GM23338 (cell line): ENCODE measurements around the gene SLCO4A1. TPM values are rescaled to one million over a fixed set of nuclear protein-coding genes. Genes with fewer than 3 reads are reported as not detected.

ENCODE experiments used
- ATAC-seq: fragments of 200-7000 bp; cut with Tn5 transposase; 3 replicates; pipeline ENCODE4 v1.9.1; 2020
- DNase-seq: peaks from one replicate; pipeline ENCODE4 v3.0.0-alpha.2; 2015; ENCODE audit warnings: low spot score
- H2AFZ ChIP-seq: fragments of 200-600 bp; sonication (generic); 2 replicates; pipeline ENCODE4 v1.8.0; 2016; ENCODE audit warnings: antibody characterized with exemption, mild to moderate bottlenecking, moderate library complexity
- H3F3A ChIP-seq: fragments of 200-600 bp; sonication (generic); replicated peaks from 2 replicates; pipeline ENCODE4 v1.8.0; 2017; ENCODE audit warnings: antibody characterized with exemption, mixed run types, low read depth
- H3K27ac ChIP-seq: fragments of 200-600 bp; sonication (generic); 2 replicates; pipeline ENCODE4 v1.6.1; 2016; ENCODE audit warnings: low read depth
- H3K27me3 ChIP-seq: fragments of 200-600 bp; sonication (generic); 2 replicates; pipeline ENCODE4 v1.8.0; 2016; ENCODE audit warnings: mild to moderate bottlenecking, mixed run types, moderate library complexity; ENCODE audit not compliant: insufficient read depth
- H3K36me3 ChIP-seq: fragments of 200-600 bp; sonication (generic); 2 replicates; pipeline ENCODE4 v1.8.0; 2016; ENCODE audit warnings: mild to moderate bottlenecking; ENCODE audit not compliant: insufficient read depth
- H3K4me1 ChIP-seq: fragments of 200-600 bp; sonication (generic); 2 replicates; pipeline ENCODE4 v1.8.0; 2016; ENCODE audit warnings: mild to moderate bottlenecking, moderate library complexity; ENCODE audit not compliant: insufficient read depth
- H3K4me2 ChIP-seq: fragments of 200-600 bp; sonication (generic); 2 replicates; pipeline ENCODE4 v1.7.1; 2017; ENCODE audit warnings: mixed run types
- H3K4me3 ChIP-seq: fragments of 200-600 bp; sonication (generic); 2 replicates; pipeline ENCODE4 v1.6.1; 2016; ENCODE audit warnings: mixed run types
- H3K79me2 ChIP-seq: fragments of 200-600 bp; sonication (generic); replicated peaks from 2 replicates; pipeline ENCODE4 v1.8.0; 2017; ENCODE audit warnings: mild to moderate bottlenecking; ENCODE audit not compliant: insufficient read depth
- H3K9me2 ChIP-seq: fragments of 200-600 bp; sonication (generic); 2 replicates; pipeline ENCODE4 v1.8.0; 2017; ENCODE audit not compliant: insufficient read depth
- H4K20me1 ChIP-seq: fragments of 200-600 bp; sonication (generic); replicated peaks from 2 replicates; pipeline ENCODE4 v1.8.0; 2017; ENCODE audit warnings: mild to moderate bottlenecking; ENCODE audit not compliant: insufficient read depth
- H3K27ac Mint-ChIP-seq: 2 replicates; pipeline ENCODE4 v1.8.0; 2020; ENCODE audit warnings: inconsistent platforms, mild to moderate bottlenecking, moderate library complexity, mixed read lengths
- H3K27me3 Mint-ChIP-seq: 3 replicates; pipeline ENCODE4 v1.8.0; 2022; ENCODE audit warnings: low read depth, mild to moderate bottlenecking, moderate library complexity, mixed read lengths, inconsistent platforms; ENCODE audit not compliant: insufficient read depth, poor library complexity
- H3K36me3 Mint-ChIP-seq: 3 replicates; pipeline ENCODE4 v1.8.0; 2021; ENCODE audit warnings: low read depth, mild to moderate bottlenecking, inconsistent platforms, moderate library complexity, mixed read lengths
- H3K4me1 Mint-ChIP-seq: 3 replicates; pipeline ENCODE4 v1.8.0; 2020; ENCODE audit warnings: mild to moderate bottlenecking, inconsistent platforms, mixed read lengths
- H3K4me3 Mint-ChIP-seq: 3 replicates; pipeline ENCODE4 v1.8.0; 2021; ENCODE audit warnings: moderate library complexity, mild to moderate bottlenecking, inconsistent platforms, mixed read lengths
- H3K9me3 Mint-ChIP-seq: 3 replicates; pipeline ENCODE4 v1.8.0; 2020; ENCODE audit warnings: moderate library complexity, mild to moderate bottlenecking, inconsistent platforms, mixed read lengths
- EZH2 ChIP-seq: fragments of 200-600 bp; sonication (generic); IDR thresholded peaks from one replicate; pipeline ENCODE4 v1.8.0; 2017; ENCODE audit warnings: antibody characterized with exemption, mild to moderate bottlenecking, low read depth; ENCODE audit not compliant: unreplicated experiment
- EZH2phosphoT487 ChIP-seq: fragments of 200-600 bp; sonication (generic); IDR thresholded peaks from one replicate; pipeline ENCODE4 v1.8.1; 2018; ENCODE audit warnings: antibody characterized with exemption; ENCODE audit not compliant: unreplicated experiment
- JUNB ChIP-seq: IDR thresholded peaks from one replicate; pipeline ENCODE4 v1.6.1; 2016; ENCODE audit warnings: antibody characterized with exemption; ENCODE audit not compliant: unreplicated experiment
- NANOG ChIP-seq: IDR thresholded peaks from 2 replicates; pipeline ENCODE4 v1.6.1; 2016; ENCODE audit warnings: antibody characterized with exemption, borderline replicate concordance
- POLR2AphosphoS5 ChIP-seq: IDR thresholded peaks from 2 replicates; pipeline ENCODE4 v1.6.1; 2016; ENCODE audit warnings: antibody characterized with exemption, low read depth
- STAT1 ChIP-seq: IDR thresholded peaks from one replicate; pipeline ENCODE4 v1.6.1; 2016; ENCODE audit warnings: antibody characterized with exemption; ENCODE audit not compliant: unreplicated experiment
- ZNF114 ChIP-seq: fragments of 250-450 bp; sonication (Bioruptor Pico); IDR thresholded peaks from 2 replicates; pipeline ENCODE4 v1.5.0; 2020; ENCODE audit warnings: mild to moderate bottlenecking, moderate library complexity
- ZNF331 ChIP-seq: fragments of 250-450 bp; sonication (Bioruptor Pico); IDR thresholded peaks from 2 replicates; pipeline ENCODE4 v1.5.0; 2020; ENCODE audit warnings: low read depth, mild to moderate bottlenecking, moderate library complexity
- polyA plus RNA-seq: library from polyadenylated mRNA; unstranded; fragments of >200 nt; fragmentation: Nextera tagmentation; extraction: Ambion mirVana; gene quantifications from 2 replicates; pipeline ENCODE4 v1.2.1, GENCODE V29; 2016
- total RNA-seq: library from RNA; depleted of rRNA; stranded (reverse); fragments of >200 nt; shearing (Covaris generic); gene quantifications from 2 replicates; pipeline ENCODE4 v1.2.3, GENCODE V29; 2014
- TF ChIP-seq, protein P1 (sequence below): IDR thresholded peaks from one replicate; pipeline ENCODE4 v1.6.1; 2018; ENCODE audit warnings: antibody characterized with exemption; ENCODE audit not compliant: unreplicated experiment
- TF ChIP-seq, protein P2 (sequence below): IDR thresholded peaks from 2 replicates; pipeline ENCODE4 v1.6.1; 2016; ENCODE audit warnings: antibody characterized with exemption
- TF ChIP-seq, protein P3 (sequence below): fragments of 250-450 bp; sonication (Bioruptor Pico); IDR thresholded peaks from 2 replicates; pipeline ENCODE4 v1.5.0; 2020; ENCODE audit warnings: mild to moderate bottlenecking, moderate library complexity

The SLCO4A1 gene
- total and polyA plus RNA-seq, 2 experiments from 2014 or later, result 28.5 to 41.6 TPM

DNA sequence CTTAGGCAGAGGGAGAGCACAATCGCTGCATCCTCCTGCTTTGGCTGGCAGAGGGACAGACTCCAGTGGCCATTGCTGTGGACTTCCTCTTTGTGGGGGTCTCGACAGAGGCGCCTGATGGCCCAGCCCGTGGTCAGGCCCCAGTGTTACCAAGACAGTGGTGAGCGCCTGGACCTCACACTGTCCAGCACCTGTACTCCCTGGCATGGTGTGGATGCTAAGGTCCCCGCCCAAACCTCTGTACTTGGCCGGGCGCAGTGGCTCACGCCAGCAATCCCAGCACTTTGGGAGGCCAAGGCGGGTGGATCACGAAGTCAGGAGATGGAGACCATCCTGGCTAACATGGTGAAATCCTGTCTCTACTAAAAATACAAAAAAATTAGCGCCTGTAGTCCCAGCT, 64.0 kb downstream of the SLCO4A1 start:
- H3K36me3 ChIP-seq, result no peaks in the 10 kb centered on the region
- no peak overlapping the region for H3K4me2 ChIP-seq
- TF ChIP-seq, protein P1, sequence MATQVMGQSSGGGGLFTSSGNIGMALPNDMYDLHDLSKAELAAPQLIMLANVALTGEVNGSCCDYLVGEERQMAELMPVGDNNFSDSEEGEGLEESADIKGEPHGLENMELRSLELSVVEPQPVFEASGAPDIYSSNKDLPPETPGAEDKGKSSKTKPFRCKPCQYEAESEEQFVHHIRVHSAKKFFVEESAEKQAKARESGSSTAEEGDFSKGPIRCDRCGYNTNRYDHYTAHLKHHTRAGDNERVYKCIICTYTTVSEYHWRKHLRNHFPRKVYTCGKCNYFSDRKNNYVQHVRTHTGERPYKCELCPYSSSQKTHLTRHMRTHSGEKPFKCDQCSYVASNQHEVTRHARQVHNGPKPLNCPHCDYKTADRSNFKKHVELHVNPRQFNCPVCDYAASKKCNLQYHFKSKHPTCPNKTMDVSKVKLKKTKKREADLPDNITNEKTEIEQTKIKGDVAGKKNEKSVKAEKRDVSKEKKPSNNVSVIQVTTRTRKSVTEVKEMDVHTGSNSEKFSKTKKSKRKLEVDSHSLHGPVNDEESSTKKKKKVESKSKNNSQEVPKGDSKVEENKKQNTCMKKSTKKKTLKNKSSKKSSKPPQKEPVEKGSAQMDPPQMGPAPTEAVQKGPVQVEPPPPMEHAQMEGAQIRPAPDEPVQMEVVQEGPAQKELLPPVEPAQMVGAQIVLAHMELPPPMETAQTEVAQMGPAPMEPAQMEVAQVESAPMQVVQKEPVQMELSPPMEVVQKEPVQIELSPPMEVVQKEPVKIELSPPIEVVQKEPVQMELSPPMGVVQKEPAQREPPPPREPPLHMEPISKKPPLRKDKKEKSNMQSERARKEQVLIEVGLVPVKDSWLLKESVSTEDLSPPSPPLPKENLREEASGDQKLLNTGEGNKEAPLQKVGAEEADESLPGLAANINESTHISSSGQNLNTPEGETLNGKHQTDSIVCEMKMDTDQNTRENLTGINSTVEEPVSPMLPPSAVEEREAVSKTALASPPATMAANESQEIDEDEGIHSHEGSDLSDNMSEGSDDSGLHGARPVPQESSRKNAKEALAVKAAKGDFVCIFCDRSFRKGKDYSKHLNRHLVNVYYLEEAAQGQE, result no peak
- TF ChIP-seq ZNF114 (no peak), NANOG (no peak), ZNF331 (CRISPR knock-in tag) (no peak), POLR2AphosphoS5 (no peak), JUNB (no peak), EZH2 (no peak), EZH2phosphoT487 (no peak)
- H2AFZ ChIP-seq, result no peak overlapping the region
- no peak for DNase-seq
- H3K27me3 ChIP-seq, result peaks cover 30% of the 10 kb centered on the region
- peaks cover 3% of the 10 kb centered on the region; the same call in 1 of the 2 replicates for H3K4me1 ChIP-seq
- H3K27ac ChIP-seq, result no peak overlapping the region
- H3F3A ChIP-seq, result no peaks in the 10 kb centered on the region
- no peaks in the 10 kb centered on the region for H3K9me2 ChIP-seq
- H3K36me3 Mint-ChIP-seq, result no peaks in the 10 kb centered on the region; the same call in 2 of the 3 replicates
- peaks cover 5% of the 10 kb centered on the region; the same call in 2 of the 3 replicates for H3K4me1 Mint-ChIP-seq
- ATAC-seq, result no peak
- no peaks in the 10 kb centered on the region for H4K20me1 ChIP-seq
- H3K79me2 ChIP-seq, result no peaks in the 10 kb centered on the region
- H3K27me3 Mint-ChIP-seq, result peaks cover 35% of the 10 kb centered on the region
- H3K4me3 Mint-ChIP-seq, result no peak overlapping the region
- no peak overlapping the region for H3K4me3 ChIP-seq
- H3K27ac Mint-ChIP-seq, result no peak overlapping the region
- H3K9me3 Mint-ChIP-seq, result no peaks in the 10 kb centered on the region

DNA sequence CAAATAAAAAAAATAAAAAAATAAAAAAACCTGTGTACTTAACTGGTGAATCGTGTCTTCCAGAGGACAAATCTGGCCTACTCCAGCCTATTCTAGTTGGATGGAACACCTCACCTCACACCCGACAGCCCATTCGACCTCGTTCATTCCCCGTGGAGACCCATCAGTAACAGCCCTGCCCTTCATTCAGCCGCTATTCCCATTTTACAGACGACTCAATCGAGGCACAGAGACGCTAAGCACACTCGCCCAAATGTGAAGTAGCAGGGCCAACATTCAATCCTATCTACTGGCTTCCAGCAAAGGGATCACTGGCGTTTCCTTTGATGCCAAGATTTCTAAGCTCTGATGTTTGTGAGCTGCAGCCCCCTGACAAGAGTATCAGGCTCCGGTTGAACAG, 64.6 kb downstream of the SLCO4A1 start:
- peaks cover 36% of the 10 kb centered on the region for H3K27me3 Mint-ChIP-seq
- peaks cover 5% of the 10 kb centered on the region; the same call in 2 of the 3 replicates for H3K4me1 Mint-ChIP-seq
- Histone ChIP-seq H4K20me1 (no peaks in the 10 kb centered on the region), H3K4me1 (peaks cover 3% of the 10 kb centered on the region; the same call in 1 of the 2 replicates), H3K36me3 (no peaks in the 10 kb centered on the region), H3K4me2 (no peak overlapping the region), H3K27me3 (peaks cover 30% of the 10 kb centered on the region), H3K4me3 (no peak overlapping the region), H3K27ac (no peak overlapping the region), H3K79me2 (no peaks in the 10 kb centered on the region), H3K9me2 (no peaks in the 10 kb centered on the region), H2AFZ (no peak overlapping the region), H3F3A (no peaks in the 10 kb centered on the region)
- H3K27ac Mint-ChIP-seq, result no peak overlapping the region
- no peak overlapping the region; the same call in 2 of the 3 replicates for H3K4me3 Mint-ChIP-seq
- ATAC-seq (no peak), DNase-seq (no peak)
- no peaks in the 10 kb centered on the region; the same call in 2 of the 3 replicates for H3K36me3 Mint-ChIP-seq
- H3K9me3 Mint-ChIP-seq, result no peaks in the 10 kb centered on the region
- TF ChIP-seq STAT1 (no peak), EZH2phosphoT487 (no peak), NANOG (no peak), EZH2 (no peak), ZNF114 (no peak), POLR2AphosphoS5 (no peak), JUNB (no peak)
- TF ChIP-seq, protein P2, sequence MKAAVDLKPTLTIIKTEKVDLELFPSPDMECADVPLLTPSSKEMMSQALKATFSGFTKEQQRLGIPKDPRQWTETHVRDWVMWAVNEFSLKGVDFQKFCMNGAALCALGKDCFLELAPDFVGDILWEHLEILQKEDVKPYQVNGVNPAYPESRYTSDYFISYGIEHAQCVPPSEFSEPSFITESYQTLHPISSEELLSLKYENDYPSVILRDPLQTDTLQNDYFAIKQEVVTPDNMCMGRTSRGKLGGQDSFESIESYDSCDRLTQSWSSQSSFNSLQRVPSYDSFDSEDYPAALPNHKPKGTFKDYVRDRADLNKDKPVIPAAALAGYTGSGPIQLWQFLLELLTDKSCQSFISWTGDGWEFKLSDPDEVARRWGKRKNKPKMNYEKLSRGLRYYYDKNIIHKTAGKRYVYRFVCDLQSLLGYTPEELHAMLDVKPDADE, result no peak
- TF ChIP-seq, protein P3, sequence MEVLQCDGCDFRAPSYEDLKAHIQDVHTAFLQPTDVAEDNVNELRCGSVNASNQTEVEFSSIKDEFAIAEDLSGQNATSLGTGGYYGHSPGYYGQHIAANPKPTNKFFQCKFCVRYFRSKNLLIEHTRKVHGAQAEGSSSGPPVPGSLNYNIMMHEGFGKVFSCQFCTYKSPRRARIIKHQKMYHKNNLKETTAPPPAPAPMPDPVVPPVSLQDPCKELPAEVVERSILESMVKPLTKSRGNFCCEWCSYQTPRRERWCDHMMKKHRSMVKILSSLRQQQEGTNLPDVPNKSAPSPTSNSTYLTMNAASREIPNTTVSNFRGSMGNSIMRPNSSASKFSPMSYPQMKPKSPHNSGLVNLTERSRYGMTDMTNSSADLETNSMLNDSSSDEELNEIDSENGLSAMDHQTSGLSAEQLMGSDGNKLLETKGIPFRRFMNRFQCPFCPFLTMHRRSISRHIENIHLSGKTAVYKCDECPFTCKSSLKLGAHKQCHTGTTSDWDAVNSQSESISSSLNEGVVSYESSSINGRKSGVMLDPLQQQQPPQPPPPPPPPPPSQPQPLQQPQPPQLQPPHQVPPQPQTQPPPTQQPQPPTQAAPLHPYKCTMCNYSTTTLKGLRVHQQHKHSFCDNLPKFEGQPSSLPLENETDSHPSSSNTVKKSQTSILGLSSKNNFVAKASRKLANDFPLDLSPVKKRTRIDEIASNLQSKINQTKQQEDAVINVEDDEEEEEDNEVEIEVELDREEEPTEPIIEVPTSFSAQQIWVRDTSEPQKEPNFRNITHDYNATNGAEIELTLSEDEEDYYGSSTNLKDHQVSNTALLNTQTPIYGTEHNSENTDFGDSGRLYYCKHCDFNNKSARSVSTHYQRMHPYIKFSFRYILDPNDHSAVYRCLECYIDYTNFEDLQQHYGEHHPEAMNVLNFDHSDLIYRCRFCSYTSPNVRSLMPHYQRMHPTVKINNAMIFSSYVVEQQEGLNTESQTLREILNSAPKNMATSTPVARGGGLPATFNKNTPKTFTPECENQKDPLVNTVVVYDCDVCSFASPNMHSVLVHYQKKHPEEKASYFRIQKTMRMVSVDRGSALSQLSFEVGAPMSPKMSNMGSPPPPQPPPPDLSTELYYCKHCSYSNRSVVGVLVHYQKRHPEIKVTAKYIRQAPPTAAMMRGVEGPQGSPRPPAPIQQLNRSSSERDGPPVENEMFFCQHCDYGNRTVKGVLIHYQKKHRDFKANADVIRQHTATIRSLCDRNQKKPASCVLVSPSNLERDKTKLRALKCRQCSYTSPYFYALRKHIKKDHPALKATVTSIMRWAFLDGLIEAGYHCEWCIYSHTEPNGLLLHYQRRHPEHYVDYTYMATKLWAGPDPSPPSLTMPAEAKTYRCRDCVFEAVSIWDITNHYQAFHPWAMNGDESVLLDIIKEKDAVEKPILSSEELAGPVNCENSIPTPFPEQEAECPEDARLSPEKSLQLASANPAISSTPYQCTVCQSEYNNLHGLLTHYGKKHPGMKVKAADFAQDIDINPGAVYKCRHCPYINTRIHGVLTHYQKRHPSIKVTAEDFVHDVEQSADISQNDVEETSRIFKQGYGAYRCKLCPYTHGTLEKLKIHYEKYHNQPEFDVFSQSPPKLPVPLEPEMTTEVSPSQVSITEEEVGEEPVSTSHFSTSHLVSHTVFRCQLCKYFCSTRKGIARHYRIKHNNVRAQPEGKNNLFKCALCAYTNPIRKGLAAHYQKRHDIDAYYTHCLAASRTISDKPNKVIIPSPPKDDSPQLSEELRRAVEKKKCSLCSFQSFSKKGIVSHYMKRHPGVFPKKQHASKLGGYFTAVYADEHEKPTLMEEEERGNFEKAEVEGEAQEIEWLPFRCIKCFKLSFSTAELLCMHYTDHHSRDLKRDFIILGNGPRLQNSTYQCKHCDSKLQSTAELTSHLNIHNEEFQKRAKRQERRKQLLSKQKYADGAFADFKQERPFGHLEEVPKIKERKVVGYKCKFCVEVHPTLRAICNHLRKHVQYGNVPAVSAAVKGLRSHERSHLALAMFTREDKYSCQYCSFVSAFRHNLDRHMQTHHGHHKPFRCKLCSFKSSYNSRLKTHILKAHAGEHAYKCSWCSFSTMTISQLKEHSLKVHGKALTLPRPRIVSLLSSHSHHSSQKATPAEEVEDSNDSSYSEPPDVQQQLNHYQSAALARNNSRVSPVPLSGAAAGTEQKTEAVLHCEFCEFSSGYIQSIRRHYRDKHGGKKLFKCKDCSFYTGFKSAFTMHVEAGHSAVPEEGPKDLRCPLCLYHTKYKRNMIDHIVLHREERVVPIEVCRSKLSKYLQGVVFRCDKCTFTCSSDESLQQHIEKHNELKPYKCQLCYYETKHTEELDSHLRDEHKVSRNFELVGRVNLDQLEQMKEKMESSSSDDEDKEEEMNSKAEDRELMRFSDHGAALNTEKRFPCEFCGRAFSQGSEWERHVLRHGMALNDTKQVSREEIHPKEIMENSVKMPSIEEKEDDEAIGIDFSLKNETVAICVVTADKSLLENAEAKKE (CRISPR knock-in tag), result no peak
